GM19023 (cell line): ENCODE data around the gene TMX4.
"Not testable (repeated sequence)": the region's sequence is repeated elsewhere in the genome, so short reads cannot be mapped to it uniquely, and the experiment has no call there.

Experiments
- ATAC-seq: cut with Tn5 transposase; IDR thresholded peaks from one replicate; pipeline ENCODE4 v1.9.1; 2021; ENCODE audit warnings: mild to moderate bottlenecking, moderate library complexity; ENCODE audit not compliant: unreplicated experiment

TMX4 gene

GRCh38 chr20:8019246-8019997 is at the start of gene TMX4:
TMX4 (minus strand) TSS chr20:8019761; CDS start chr20:8019613, 148 bp downstream.
- peak; percentile 92 for ATAC-seq

GRCh38 chr20:8067082-8067481 is 47.5 kb upstream of the TMX4 start:
- ATAC-seq, result no peak

GRCh38 chr20:8066662-8067061 is 47.1 kb upstream of the TMX4 start:
- ATAC-seq, result no peak

DNA sequence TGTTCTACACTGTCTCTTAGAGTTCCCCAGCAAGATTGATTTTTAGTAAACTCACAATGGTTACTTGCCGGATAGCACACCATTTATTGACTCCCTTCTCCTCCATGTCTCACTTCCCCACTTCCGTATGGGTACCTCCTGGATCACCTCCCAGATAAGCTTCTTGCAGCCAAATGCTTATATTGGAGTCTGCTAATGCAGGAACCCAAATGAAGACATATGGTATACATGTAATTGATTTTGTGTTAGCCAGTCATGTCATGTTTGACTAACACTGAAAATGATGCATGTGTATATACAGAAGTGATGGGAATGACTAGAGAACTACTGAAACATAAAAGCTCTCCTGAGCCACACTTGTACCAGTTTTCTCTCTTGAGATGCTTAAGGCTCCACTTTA is 46.1 kb upstream of the TMX4 start:
- ATAC-seq, result no peak

DNA sequence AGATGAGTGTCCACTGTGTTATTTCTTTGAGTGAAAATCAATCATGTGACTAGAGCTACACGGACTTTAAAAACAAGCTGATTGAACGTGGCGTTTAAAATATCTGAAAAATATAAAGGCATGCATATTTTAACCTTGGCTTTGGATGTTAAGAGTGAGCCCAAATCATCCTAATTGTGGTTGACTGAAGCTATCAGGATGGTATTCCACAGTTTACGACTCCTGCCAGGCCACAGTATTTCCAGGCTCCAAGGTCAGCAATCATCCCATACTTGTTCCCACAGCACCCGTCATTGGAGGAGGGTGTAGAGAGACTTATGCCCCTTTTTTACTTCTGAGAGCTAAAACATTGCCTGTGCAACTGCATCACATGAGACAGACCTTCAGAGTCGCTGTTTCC is 43.2 kb upstream of the TMX4 start:
- no peak for ATAC-seq

DNA sequence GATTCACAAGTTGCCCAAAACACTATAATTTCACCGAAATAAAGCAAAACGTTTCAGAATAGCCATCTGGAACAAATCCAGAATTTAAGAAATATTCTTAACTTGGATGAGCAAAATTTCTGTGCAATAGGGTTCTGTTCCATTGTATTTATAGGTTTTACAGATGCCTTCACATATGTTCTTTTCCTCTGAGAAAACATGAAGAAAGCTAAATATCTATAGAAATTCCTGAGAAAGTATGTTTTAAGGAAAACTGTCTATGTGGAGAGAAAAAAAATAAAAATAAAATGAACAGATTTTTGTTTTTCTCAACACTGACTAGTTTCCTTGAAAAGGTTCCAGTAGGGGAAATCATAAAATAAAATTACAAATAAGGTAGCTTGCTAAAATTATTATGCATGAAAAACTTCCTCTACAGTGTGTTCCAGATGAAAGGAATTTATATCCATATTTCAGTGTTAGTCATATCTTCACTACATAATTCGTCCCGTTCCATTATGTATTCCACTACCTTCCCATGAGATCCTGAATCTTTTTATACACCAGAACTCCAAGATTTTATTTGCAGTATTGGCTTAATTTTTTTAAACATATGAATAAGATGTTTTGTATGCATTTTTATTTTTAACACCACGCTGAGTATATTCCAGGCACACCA is 42.4 kb upstream of the TMX4 start:
- ATAC-seq, result no peak

GRCh38 chr20:8060977-8061376 is 41.4 kb upstream of the TMX4 start:
- ATAC-seq, result no peak

DNA sequence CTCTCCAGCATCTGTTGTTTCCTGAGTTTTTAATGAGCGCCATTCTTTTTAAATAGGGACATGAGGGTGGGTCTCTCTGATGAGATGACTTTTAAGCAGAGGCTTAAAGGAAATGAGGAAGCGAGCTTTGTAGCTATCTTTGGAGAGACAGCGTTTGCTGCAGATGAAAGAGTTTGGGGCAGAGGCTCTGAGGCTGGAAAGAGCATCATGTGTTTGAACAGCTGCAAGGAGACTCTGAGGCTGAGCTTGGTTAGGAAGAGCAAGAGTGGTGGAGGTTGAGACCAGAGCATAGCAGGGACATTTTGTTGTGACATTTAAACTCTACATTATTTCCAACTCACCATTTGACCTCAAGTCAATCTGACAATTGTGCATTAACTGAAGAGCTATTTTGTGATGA is 38.3 kb upstream of the TMX4 start:
- ATAC-seq, result no peak

GRCh38 chr20:8055096-8055495 is 35.5 kb upstream of the TMX4 start:
- no peak for ATAC-seq

DNA sequence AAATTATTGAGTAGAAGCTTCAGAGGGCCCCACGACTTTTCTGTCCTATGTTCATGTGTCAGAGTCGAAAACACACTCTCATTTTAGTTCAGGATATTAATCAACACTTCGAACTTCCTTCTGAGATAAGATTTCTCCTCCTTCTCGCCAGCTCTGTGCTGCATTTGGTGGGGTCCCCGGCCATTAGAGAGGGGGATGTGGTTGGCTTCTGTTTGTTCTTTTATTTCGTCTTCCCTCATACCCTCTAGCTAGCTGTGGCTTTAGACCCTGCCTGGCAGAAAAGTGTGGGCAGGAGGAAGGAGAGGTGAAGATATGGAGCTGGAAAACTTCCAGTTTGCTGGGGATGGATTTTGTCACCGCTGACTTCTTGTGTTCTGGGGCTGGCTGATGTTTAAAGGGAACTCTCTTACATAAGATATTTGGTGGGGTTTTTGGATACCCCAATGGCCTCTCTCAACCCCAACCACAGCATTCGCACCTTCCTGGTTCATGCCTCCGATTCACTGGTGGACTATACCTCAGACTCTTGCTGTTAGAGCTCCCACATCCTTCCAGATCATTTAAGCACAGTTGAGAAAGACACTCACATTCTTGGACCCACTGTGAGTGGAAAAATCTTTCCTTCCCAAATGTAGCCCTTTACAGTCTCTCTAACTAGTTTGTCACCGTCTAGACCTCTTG is 30.7 kb upstream of the TMX4 start:
- no peak for ATAC-seq

DNA sequence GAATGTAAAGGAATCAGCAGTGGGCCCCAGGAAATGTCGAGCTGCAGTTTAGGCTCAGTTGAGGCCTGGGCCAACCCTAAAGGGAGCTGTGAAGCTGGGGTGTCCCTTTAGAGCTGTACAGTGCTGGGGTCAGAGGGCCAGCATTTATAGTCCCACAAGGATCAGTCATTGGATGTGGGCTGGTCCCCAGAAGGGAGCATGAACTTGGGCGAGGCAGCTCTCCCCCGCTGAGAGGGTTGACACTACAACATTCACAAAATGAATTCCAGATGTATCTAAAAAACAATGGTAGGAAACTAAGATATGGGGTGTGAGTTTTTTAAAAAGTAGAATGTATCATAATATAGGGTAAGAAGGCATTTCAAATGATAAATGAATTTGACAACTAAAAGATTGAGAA is 29.7 kb upstream of the TMX4 start:
- no peak for ATAC-seq

DNA sequence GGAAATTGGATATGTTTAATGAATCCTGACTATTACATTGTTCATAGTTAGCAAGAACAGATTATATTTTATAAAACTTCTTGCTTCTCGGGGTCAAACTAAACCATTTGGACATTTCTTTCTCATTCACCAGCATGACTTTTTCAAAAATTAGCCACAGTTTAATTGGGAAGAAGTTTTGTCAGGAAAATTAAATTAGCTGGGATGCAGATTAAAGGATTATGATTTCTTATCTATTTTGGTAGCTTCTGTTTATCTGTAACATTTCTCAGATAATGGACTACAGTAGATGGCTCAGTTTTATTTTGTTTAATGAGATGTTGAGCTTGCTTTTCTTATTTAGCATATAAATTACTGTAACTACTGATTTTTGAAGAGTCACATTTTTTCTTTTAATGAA is 26.4 kb upstream of the TMX4 start:
- ATAC-seq, result no peak

GRCh38 chr20:8043687-8044282 is 24.2 kb upstream of the TMX4 start:
- ATAC-seq, result peak; percentile 57

DNA sequence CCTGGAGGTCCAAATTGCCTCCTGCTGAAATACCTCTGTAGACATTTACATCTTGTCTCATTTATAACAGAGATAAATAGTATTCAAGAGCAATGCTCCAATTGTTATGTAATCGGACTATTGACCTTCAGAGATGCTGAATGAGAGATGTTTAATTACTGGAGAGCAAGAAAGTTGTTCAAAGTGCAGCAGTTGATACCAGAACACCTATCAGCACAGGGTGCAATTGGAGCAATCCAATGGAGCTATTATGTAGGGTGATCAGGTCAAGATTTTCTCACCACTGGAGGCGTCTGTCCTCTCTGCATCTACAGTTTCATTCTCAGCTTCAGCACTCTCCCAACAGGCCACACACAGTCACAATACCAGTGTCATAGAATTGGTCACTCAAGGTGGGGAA is 19.5 kb upstream of the TMX4 start:
- ATAC-seq, result no peak

GRCh38 chr20:8036771-8037170 is 17.2 kb upstream of the TMX4 start:
- ATAC-seq, result no peak

DNA sequence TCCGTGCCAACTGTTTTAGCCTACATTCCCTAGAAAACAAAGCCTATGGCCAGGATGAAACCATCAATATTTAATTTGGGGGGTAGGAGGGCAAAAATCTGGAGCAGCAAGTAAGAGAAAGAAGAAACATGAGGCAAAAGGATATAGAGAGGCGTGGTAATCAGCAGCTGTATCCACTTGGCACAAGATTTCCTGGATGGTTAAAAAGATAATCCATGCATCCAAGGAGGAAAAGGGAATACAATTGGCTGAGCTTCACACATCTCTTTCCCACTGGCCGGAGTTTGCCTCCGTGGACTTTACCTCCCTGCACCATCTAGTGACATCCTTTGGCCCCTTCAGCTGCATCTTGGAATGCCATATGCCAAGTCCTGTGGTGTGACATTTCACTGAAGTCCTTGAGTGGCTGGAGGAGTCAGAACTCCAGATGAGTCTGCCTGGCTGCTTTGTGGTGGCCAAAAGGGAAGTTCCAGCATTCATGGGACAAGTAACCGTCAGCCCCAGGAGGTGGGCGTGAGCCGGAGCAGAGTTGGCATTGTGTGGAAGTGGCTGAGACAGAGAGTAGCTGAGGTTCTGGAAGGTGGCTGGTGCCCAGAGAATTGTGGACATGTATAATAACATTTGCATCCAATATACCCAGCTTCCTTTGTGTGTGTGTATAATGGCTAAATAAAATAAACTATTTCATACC is 13.7 kb upstream of the TMX4 start:
- ATAC-seq, result no peak

- no peak for ATAC-seq
Measured at GRCh38 chr20:8032499-8032898, 12.9 kb upstream of the TMX4 start.

DNA sequence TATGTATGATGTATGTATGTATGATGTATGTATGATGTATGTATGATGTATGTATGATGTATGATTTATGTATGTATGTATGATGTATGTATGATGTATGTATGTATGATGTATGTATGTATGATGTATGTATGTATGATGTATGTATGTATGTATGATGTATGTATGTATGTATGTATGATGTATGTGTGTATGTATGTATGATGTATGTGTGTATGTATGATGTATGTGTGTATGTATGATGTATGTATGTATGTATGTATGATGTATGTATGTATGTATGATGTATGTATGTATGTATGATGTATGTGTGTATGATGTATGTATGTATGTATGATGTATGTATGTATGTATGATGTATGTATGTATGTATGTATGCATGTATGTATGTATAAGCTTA is 12.0 kb upstream of the TMX4 start:
- not testable (repeated sequence) for ATAC-seq

DNA sequence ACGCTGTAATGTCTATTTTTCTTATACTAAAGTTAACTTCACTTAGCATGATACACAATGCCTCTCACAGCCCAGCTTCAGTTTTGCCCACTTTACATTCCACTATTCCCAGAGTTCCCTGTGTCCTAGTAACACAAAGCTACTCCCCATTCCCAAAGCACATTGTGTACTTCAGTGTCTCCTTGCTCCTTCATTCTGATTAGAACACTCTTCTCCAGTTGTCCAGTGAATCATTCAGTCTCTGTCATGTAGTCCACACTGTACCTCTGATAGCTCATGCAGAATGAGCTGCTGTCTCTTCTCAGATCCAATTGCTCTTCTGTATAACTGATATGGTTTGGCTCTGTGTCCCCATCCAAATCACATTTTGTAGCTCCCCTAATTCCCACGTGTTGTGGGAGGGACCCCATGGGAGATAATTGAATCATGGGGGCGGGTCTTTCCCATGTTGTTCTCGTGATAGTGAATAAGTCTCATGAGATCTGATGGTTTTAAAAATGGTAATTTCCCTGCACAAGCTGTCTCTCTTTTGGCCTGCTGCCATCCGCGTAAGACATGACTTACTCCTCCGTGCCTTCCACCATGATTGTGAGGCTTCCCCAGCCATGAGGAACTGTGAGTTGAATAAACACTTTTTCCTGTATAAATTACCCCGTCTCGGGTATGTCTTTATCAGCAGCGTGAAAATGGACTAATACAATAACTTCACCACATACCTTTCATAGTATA is 2.1 kb upstream of the TMX4 start:
- ATAC-seq, result no peak

GRCh38 chr20:8020314-8021079 is 936 bp upstream of the TMX4 start:
- ATAC-seq, result peak; percentile 26
